DMS53 (cell line): ENCODE results near the gene RAPGEF1.
A peak's percentile ranks its signal among the peaks of the same experiment; 100 is the strongest.
"Not testable (repeated sequence)": the region's sequence is repeated elsewhere in the genome, so short reads cannot be mapped to it uniquely, and the experiment has no call there.

ENCODE experiments used
- DNase-seq: peaks from one replicate; lab custom pipeline; 2025; lab: John Stamatoyannopoulos, UW

Gene RAPGEF1

GRCh38 chr9:131727795-131728545 is 11.9 kb downstream of the RAPGEF1 start:
- no peak for DNase-seq

- DNase-seq = no peak
Measured at GRCh38 chr9:131727184-131727759, 12.6 kb downstream of the RAPGEF1 start.

GRCh38 chr9:131724683-131725082 is 15.2 kb downstream of the RAPGEF1 start:
- no peak for DNase-seq

GRCh38 chr9:131723632-131724031 is 16.2 kb downstream of the RAPGEF1 start:
- no peak for DNase-seq

- peak; percentile 38 for DNase-seq
Measured at GRCh38 chr9:131722255-131722654, 17.6 kb downstream of the RAPGEF1 start.

GRCh38 chr9:131721076-131721475 is 18.8 kb downstream of the RAPGEF1 start:
- DNase-seq = no peak

- DNase-seq = no peak
Measured at GRCh38 chr9:131720330-131720729, 19.5 kb downstream of the RAPGEF1 start.

- DNase-seq = no peak
Measured at GRCh38 chr9:131719262-131719908, 20.5 kb downstream of the RAPGEF1 start.

GRCh38 chr9:131717719-131718460 is 22.0 kb downstream of the RAPGEF1 start:
- DNase-seq = no peak

GRCh38 chr9:131715906-131716305 is 24.0 kb downstream of the RAPGEF1 start:
- no peak for DNase-seq

- no peak for DNase-seq
Measured at GRCh38 chr9:131714821-131715220, 25.1 kb downstream of the RAPGEF1 start.

- DNase-seq = no peak
Measured at GRCh38 chr9:131714161-131714646, 25.7 kb downstream of the RAPGEF1 start.

- no peak for DNase-seq
Measured at GRCh38 chr9:131713016-131713415, 26.9 kb downstream of the RAPGEF1 start.

- no peak for DNase-seq
Measured at GRCh38 chr9:131712151-131712716, 27.6 kb downstream of the RAPGEF1 start.

GRCh38 chr9:131709771-131710431 is 30.0 kb downstream of the RAPGEF1 start:
- no peak for DNase-seq

GRCh38 chr9:131709010-131709770 is 30.7 kb downstream of the RAPGEF1 start:
- not testable (repeated sequence) for DNase-seq

- DNase-seq = peak; percentile 86
Measured at GRCh38 chr9:131708226-131709002, 31.5 kb downstream of the RAPGEF1 start.

- peak; percentile 50 for DNase-seq
Measured at GRCh38 chr9:131707733-131708157, 32.1 kb downstream of the RAPGEF1 start.

- DNase-seq = no peak
Measured at GRCh38 chr9:131707050-131707449, 32.8 kb downstream of the RAPGEF1 start.

GRCh38 chr9:131706608-131706970 is 33.3 kb downstream of the RAPGEF1 start:
- DNase-seq = peak; percentile 57
